ENCODE results near the gene UBIAD1. TPM values are rescaled to one million over a fixed set of nuclear protein-coding genes. Genes with fewer than 3 reads are reported as not detected.

UBIAD1 gene
- total and polyA plus RNA-seq, 2 of the 13 experiments (the other 11 are each of a cell fraction or from before 2014, with no cell fraction given): 16.9 to 20.4 TPM

- TF ChIP-seq ZNF281 (CRISPR knock-in tag; IDR thresholded peaks at IDR 0.05; ENCODE audit: borderline replicate concordance) (peak; percentile 38; the same call in 1 of the 2 replicates), HNRNPLL (IDR thresholded peaks at IDR 0.05; ENCODE audit: low read depth, low read length, poor library complexity, severe bottlenecking) (peak; percentile 32), NAIF1 (CRISPR knock-in tag; IDR thresholded peaks at IDR 0.05; ENCODE audit: borderline replicate concordance) (no peak), MYNN (CRISPR knock-in tag; IDR thresholded peaks at IDR 0.05; ENCODE audit: low read depth) (peak; percentile 44; the same call in 1 of the 2 replicates), SP140L (CRISPR knock-in tag; IDR thresholded peaks at IDR 0.05; ENCODE audit: borderline replicate concordance) (no peak), ZNF264 (CRISPR knock-in tag; IDR thresholded peaks at IDR 0.05) (peak; percentile 71; the same call in 1 of the 2 replicates), SMC3 (IDR thresholded peaks at IDR 0.05; ENCODE audit: low read length) (no peak), ZNF331 (CRISPR knock-in tag; IDR thresholded peaks at IDR 0.05) (peak; percentile 62; the same call in 1 of the 2 replicates), SIN3A (IDR thresholded peaks at IDR 0.05; ENCODE audit: borderline replicate concordance, low read depth, low read length) (no peak; the same call in 1 of the 2 replicates), ZNF724P (CRISPR knock-in tag; IDR thresholded peaks at IDR 0.05; ENCODE audit: borderline replicate concordance) (no peak), RFX1 (IDR thresholded peaks at IDR 0.05) (no peak), BRD4 (CRISPR knock-in tag; IDR thresholded peaks at IDR 0.05) (0 out of 2 replicates have a peak, but pooled peaks have one; percentile 39), SRF (IDR thresholded peaks at IDR 0.05; ENCODE audit: low read depth, low read length) (peak; percentile 78), E2F2 (CRISPR knock-in tag; IDR thresholded peaks at IDR 0.05; ENCODE audit: borderline replicate concordance) (no peak)
- TF ChIP-seq, protein P1, sequence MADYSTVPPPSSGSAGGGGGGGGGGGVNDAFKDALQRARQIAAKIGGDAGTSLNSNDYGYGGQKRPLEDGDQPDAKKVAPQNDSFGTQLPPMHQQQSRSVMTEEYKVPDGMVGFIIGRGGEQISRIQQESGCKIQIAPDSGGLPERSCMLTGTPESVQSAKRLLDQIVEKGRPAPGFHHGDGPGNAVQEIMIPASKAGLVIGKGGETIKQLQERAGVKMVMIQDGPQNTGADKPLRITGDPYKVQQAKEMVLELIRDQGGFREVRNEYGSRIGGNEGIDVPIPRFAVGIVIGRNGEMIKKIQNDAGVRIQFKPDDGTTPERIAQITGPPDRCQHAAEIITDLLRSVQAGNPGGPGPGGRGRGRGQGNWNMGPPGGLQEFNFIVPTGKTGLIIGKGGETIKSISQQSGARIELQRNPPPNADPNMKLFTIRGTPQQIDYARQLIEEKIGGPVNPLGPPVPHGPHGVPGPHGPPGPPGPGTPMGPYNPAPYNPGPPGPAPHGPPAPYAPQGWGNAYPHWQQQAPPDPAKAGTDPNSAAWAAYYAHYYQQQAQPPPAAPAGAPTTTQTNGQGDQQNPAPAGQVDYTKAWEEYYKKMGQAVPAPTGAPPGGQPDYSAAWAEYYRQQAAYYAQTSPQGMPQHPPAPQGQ (CRISPR knock-in tag; IDR thresholded peaks at IDR 0.05; ENCODE audit: borderline replicate concordance): no peak
- TF ChIP-seq, protein P2, sequence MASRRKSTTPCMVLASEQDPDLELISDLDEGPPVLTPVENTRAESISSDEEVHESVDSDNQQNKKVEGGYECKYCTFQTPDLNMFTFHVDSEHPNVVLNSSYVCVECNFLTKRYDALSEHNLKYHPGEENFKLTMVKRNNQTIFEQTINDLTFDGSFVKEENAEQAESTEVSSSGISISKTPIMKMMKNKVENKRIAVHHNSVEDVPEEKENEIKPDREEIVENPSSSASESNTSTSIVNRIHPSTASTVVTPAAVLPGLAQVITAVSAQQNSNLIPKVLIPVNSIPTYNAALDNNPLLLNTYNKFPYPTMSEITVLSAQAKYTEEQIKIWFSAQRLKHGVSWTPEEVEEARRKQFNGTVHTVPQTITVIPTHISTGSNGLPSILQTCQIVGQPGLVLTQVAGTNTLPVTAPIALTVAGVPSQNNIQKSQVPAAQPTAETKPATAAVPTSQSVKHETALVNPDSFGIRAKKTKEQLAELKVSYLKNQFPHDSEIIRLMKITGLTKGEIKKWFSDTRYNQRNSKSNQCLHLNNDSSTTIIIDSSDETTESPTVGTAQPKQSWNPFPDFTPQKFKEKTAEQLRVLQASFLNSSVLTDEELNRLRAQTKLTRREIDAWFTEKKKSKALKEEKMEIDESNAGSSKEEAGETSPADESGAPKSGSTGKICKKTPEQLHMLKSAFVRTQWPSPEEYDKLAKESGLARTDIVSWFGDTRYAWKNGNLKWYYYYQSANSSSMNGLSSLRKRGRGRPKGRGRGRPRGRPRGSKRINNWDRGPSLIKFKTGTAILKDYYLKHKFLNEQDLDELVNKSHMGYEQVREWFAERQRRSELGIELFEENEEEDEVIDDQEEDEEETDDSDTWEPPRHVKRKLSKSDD (CRISPR knock-in tag; IDR thresholded peaks at IDR 0.05; ENCODE audit: low read depth): no peak
Observed at GRCh38 chr1:11262171-11263049, 10.6 kb upstream of the UBIAD1 start, which contains the start of gene MTOR (continued).

Measured in HepG2 (cell line).